NB4 (cell line): ENCODE measurements around the gene WDR20.

Experiments used
- DNase-seq: peaks from one replicate; pipeline ENCODE4 v3.0.0; 2010; ENCODE audit warnings: low read depth
- H3K4me3 ChIP-seq: one replicate; pipeline ENCODE4 v1.5.1; 2011; ENCODE audit warnings: mild to moderate bottlenecking, low read depth, low read length, moderate library complexity
- MYC ChIP-seq: IDR thresholded peaks from 2 replicates; pipeline ENCODE4 v1.6.1; 2011; ENCODE audit warnings: low read depth, low read length
- POLR2A ChIP-seq: IDR thresholded peaks from 2 replicates; pipeline ENCODE4 v1.6.1; 2011; ENCODE audit warnings: mild to moderate bottlenecking; ENCODE audit not compliant: insufficient read length; ENCODE audit errors: extremely low read depth
- TF ChIP-seq, protein P1 (sequence below): IDR thresholded peaks from one replicate; pipeline ENCODE4 v1.5.1; 2012; ENCODE audit warnings: low read depth, low read length
- TF ChIP-seq, protein P2 (sequence below): IDR thresholded peaks from 2 replicates; pipeline ENCODE4 v1.6.1; 2011; ENCODE audit warnings: low read depth, low read length

Gene WDR20

DNA sequence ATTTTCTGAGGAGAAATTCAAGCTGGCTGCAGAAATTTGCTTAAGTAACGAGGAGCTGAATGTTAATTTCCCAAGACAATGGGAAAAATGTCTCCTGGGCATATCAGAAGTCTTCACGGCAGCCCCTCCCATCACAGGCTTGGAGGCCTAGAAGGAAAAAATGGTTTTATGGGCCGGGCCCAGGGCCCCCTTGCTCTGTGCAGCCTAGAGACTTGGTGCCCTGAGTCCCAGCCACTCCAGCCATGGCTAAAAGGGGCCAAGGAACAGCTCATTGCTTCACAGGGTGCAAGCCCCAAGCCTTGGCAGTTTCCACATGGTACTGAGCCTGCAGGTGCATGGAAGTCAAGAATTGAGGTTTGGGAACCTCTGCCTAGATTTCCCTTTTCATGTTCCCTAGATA, 28.6 kb upstream of the WDR20 start:
- H3K4me3 ChIP-seq = no peak overlapping the region
- TF ChIP-seq MYC (no peak), POLR2A (no peak)
- TF ChIP-seq, protein P1, sequence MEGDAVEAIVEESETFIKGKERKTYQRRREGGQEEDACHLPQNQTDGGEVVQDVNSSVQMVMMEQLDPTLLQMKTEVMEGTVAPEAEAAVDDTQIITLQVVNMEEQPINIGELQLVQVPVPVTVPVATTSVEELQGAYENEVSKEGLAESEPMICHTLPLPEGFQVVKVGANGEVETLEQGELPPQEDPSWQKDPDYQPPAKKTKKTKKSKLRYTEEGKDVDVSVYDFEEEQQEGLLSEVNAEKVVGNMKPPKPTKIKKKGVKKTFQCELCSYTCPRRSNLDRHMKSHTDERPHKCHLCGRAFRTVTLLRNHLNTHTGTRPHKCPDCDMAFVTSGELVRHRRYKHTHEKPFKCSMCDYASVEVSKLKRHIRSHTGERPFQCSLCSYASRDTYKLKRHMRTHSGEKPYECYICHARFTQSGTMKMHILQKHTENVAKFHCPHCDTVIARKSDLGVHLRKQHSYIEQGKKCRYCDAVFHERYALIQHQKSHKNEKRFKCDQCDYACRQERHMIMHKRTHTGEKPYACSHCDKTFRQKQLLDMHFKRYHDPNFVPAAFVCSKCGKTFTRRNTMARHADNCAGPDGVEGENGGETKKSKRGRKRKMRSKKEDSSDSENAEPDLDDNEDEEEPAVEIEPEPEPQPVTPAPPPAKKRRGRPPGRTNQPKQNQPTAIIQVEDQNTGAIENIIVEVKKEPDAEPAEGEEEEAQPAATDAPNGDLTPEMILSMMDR = no peak
- TF ChIP-seq, protein P2, sequence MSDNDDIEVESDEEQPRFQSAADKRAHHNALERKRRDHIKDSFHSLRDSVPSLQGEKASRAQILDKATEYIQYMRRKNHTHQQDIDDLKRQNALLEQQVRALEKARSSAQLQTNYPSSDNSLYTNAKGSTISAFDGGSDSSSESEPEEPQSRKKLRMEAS = no peak
- DNase-seq = no peak

DNA sequence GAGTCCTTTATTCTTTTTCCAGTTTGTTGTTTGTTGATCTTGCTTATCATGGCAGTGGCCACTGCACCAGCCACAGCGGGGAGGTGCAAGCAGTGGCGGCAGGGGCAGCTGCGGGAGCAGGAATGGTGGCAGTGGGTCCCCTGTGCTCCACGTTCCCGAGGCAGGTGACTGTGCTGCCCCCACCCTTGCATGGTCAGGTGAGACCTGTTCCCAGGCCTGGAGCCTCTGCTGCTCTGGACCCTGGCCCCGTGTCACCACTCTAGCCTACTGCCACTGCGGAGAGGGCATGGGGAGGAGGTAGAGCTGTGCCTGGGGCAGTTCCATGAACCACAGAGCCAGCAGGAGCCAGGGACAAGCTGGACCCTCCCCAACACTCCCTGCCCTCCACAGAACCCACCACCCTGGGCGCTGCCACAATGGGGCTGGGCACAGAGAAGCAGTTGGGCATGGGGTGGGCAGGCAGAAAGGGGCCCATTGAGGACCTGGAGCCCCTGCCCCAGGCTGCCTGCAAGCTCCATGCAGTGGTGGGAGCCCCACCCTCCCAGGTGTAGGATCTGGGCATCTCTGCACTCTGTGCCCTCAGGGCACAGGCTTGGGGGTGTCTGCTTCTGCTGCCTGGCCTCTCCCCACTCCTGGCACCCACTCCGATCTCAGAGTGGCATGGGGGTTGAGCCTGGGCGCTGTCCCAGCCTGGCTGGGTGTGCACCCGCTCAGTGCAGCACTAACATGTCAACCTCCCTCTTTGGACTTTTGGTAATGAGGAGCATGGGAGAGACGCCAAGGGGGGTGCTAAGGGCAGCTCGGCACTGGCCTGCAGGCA, 23.1 kb upstream of the WDR20 start:
- no peak overlapping the region for H3K4me3 ChIP-seq
- DNase-seq = no peak
- no peak for TF ChIP-seq POLR2A
- TF ChIP-seq, protein P1 = no peak
- TF ChIP-seq, protein P2 = no peak
- no peak for TF ChIP-seq MYC

DNA sequence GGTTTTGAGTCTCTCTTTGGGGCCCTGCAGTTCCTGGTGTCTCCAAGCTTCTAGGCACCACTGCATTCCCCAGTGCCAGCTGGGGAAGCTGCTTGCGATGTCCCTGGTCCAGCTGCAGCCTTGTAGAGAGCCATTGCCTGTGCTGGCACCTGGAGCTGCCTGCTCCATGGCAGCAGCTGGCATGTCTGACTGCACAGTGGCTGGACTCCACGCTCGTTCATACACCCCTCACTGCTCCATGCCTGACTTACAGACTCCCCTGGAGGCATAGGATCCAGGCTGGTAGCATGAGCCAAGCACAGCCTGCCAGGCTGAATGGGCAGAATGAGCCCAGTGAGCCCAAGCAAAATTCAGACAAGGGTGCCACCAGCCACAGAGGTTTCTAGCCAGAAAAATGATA, 21.8 kb upstream of the WDR20 start:
- no peak for DNase-seq
- no peak for TF ChIP-seq MYC
- TF ChIP-seq, protein P2 = no peak

DNA sequence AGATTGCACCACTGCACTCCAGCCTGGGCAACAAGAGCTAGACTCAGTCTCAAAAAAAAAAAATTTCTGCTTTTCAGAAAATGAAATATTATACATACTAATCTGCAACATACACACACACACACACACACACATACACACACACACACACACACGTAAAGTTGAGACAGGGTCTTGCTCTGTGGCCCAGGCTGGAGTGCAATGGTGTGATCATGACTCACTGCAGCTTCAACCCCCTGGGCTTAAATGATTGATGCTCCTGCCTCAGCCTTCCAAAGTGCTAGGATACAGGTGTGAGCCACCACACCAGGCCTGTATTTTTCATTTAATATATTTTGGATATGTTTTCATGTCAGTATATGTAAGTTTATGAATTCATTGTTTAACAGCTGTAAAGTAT, 18.8 kb upstream of the WDR20 start:
- TF ChIP-seq, protein P1 = no peak
- TF ChIP-seq POLR2A (no peak), MYC (no peak)
- TF ChIP-seq, protein P2 = no peak
- H3K4me3 ChIP-seq = no peak overlapping the region
- DNase-seq = no peak

More for the DNA sequence above, 21.8 kb upstream of the WDR20 start:
- H3K4me3 ChIP-seq = no peak overlapping the region

DNA sequence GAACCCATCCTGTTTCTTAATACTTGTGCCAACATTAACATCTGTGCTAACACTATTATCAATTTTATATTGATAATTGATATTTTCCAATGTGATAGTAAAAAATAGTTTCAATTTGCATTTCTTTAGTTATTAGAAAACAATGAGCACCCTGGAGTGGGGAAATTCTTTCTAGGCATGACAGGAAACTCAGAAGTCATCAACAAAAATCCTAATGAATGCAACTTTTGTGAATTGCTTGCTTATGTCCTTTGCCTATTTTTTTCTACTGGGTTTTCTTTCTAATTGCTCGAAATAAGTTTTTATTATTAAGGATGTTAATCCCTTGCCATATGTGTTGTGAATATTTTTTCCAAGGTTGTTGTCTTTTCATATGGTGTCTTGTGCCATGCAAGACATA, 18.1 kb upstream of the WDR20 start:
- H3K4me3 ChIP-seq = no peak overlapping the region
- TF ChIP-seq, protein P1 = no peak
- TF ChIP-seq MYC = no peak
- TF ChIP-seq, protein P2 = no peak
- TF ChIP-seq POLR2A = no peak
- no peak for DNase-seq

DNA sequence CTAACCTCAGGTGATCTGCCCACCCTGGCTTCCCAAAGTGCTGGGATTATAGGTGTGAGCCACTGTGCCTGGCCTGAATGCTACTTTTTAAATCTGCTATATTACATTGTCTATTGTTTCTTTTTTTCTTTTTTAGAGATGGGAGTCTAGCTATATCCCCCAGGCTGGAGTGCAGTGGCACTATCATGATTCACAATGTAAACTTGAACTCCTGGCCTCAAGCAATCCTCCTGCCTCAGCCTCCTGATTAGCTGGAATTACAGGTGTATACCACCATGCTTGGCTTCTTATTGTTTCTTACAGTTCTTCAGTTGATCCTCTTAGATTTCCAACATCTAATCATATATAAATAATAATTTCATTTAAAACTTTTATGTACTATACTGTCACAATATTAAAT, 15.3 kb upstream of the WDR20 start:
- no peak overlapping the region for H3K4me3 ChIP-seq
- TF ChIP-seq, protein P1 = no peak
- TF ChIP-seq MYC (no peak), POLR2A (no peak)
- TF ChIP-seq, protein P2 = no peak
- no peak for DNase-seq
